HepG2 (cell line): ENCODE results near the gene MGAT5. TPM values are rescaled to one million over a fixed set of nuclear protein-coding genes. Genes with fewer than 3 reads are reported as not detected.

Experiments used
- ATAC-seq: fragments of 200-7000 bp; cut with Tn5 transposase; 3 replicates; pipeline ENCODE4 v1.9.1; 2020; ENCODE audit warnings: mild to moderate bottlenecking, moderate library complexity
- BruUV-seq: library from RNA; stranded (reverse); fragments of 400-500 nt; replicated peaks from 2 replicates; lab custom pipeline; 2021; lab: Mats Ljungman, UMichigan
- CTCF ChIA-PET: fragments of 300-600 bp; formaldehyde crosslinking; extraction: SDS; loops from one replicate; lab custom pipeline; 2021; ENCODE audit warnings: low total read pairs, inconsistent platforms, low intra/inter-chr PET ratio; lab: Yijun Ruan, JAX
- POLR2A ChIA-PET: fragments of 350-600 bp; sonication (Branson Sonifier 250); formaldehyde crosslinking; loops from one replicate; lab custom pipeline; 2020; ENCODE audit warnings: antibody characterized with exemption, inconsistent platforms; lab: Yijun Ruan, JAX
- DNase-seq: peaks from one replicate; pipeline ENCODE4 v3.0.0-alpha.2; 2015; ENCODE audit warnings: low spot score
- FAIRE-seq: peaks from 3 replicates; lab custom pipeline; 2011; peaks lifted over from hg19 to GRCh38; lab: Jason Lieb, UNC
- H2AFZ ChIP-seq: one replicate; pipeline ENCODE4 v1.6.1; 2011; ENCODE audit warnings: low read length, inconsistent platforms
- H3K27ac ChIP-seq: fragments of 300-600 bp; 3 replicates; pipeline ENCODE4 v1.8.0; 2011; ENCODE audit warnings: mixed run types, mild to moderate bottlenecking, mixed read lengths, low read length, inconsistent platforms; ENCODE audit not compliant: insufficient read depth; ENCODE audit errors: extremely low read length
- H3K27me3 ChIP-seq, 2 experiments: fragments of 200-600 bp in 1 of 2; 2 replicates in 1 of 2; 3 replicates in 1 of 2; pipeline versions ENCODE4 v1.6.0 to v1.8.0; 2011; ENCODE audit warnings: low read length in 2 of 2, mild to moderate bottlenecking in 2 of 2, moderate library complexity in 2 of 2, inconsistent platforms in 1 of 2; ENCODE audit not compliant: insufficient read depth in 2 of 2, control insufficient read depth in 1 of 2
- H3K36me3 ChIP-seq, 2 experiments: fragments of 200-600 bp in 1 of 2; replicated peaks in 1 of 2; 2 replicates in 1 of 2; 3 replicates in 1 of 2; pipeline versions ENCODE4 v1.5.1 to v1.8.0; 2011; ENCODE audit warnings: low read length in 2 of 2, inconsistent platforms in 1 of 2; ENCODE audit not compliant: insufficient read depth in 2 of 2, control insufficient read depth in 1 of 2
- H3K4me1 ChIP-seq: 2 replicates; pipeline ENCODE4 v1.5.1; 2012; ENCODE audit warnings: low read length, inconsistent platforms; ENCODE audit not compliant: insufficient read depth
- H3K4me2 ChIP-seq: 2 replicates; pipeline ENCODE4 v1.6.0; 2011; ENCODE audit warnings: low read depth, low read length, inconsistent platforms
- H3K4me3 ChIP-seq, 3 experiments: fragments of 200-600 bp in 1 of 3; sonication (generic), shearing (Covaris generic) in 1 of 3; replicated peaks in 1 of 3; 2 replicates each; pipeline ENCODE4 v1.5.1; 2011 to 2016; ENCODE audit warnings: low read length in 3 of 3, inconsistent platforms in 2 of 3, low read depth in 2 of 3, mild to moderate bottlenecking in 2 of 3, control low read depth in 1 of 3, mixed read lengths in 1 of 3; ENCODE audit not compliant: insufficient read depth in 1 of 3
- H3K79me2 ChIP-seq: one replicate; pipeline ENCODE4 v1.6.1; 2011; ENCODE audit warnings: low read length, inconsistent platforms; ENCODE audit not compliant: insufficient read depth
- H3K9ac ChIP-seq: 2 replicates; pipeline ENCODE4 v1.6.0; 2011; ENCODE audit warnings: mild to moderate bottlenecking, low read depth, low read length, inconsistent platforms; ENCODE audit not compliant: insufficient read depth
- H3K9me3 ChIP-seq: 2 replicates; pipeline ENCODE4 v1.5.1; 2012; ENCODE audit warnings: mild to moderate bottlenecking, low read length
- H4K20me1 ChIP-seq: 2 replicates; pipeline ENCODE4 v1.6.0; 2011; ENCODE audit warnings: inconsistent platforms, mild to moderate bottlenecking, low read length, moderate library complexity; ENCODE audit not compliant: insufficient read depth
- KAT2B ChIP-seq: fragments of 150-350 bp; IDR thresholded peaks from 2 replicates; pipeline ENCODE4 v1.6.1; 2014; ENCODE audit warnings: low read depth, low read length, borderline replicate concordance
- MEIS2 ChIP-seq: sonication (generic); formaldehyde crosslinking; IDR thresholded peaks from 2 replicates; pipeline ENCODE4 v1.9.0; 2021; ENCODE audit warnings: mild to moderate bottlenecking, missing genetic modification reagents
- ZFP90 ChIP-seq: sonication (generic); formaldehyde crosslinking; IDR thresholded peaks from 2 replicates; pipeline ENCODE4 v1.8.0; 2022; ENCODE audit warnings: missing genetic modification reagents, mild to moderate bottlenecking, inconsistent platforms, borderline replicate concordance
- ZNF10 ChIP-seq: sonication (generic); formaldehyde crosslinking; IDR thresholded peaks from 2 replicates; pipeline ENCODE4 v1.4.0; 2020; ENCODE audit warnings: mild to moderate bottlenecking, low read depth, missing genetic modification reagents, borderline replicate concordance
- ZNF235 ChIP-seq: sonication (generic); formaldehyde crosslinking; IDR thresholded peaks from 2 replicates; pipeline ENCODE4 v1.8.1; 2023; ENCODE audit warnings: mild to moderate bottlenecking, missing genetic modification reagents, borderline replicate concordance
- WGBS: methylation state at CpG from one replicate; pipeline ENCODE4 v1.1.6; 2017; ENCODE audit warnings: low lambda C conversion rate; 5-methylcytosine and 5-hydroxymethylcytosine counted together
- in situ Hi-C: cut with HindIII; loops from 2 replicates; pipeline ENCODE4 v1.10.0; 2017; ENCODE audit warnings: low pct_unique_long_range_greater_than_20kb; ENCODE audit not compliant: extremely low pct_ligation_motif_present
- intact Hi-C: fragments of 100-400 bp; cut with micrococcal nuclease; formaldehyde crosslinking; loops from one replicate; pipeline ENCODE4 v1.10.0; 2022; ENCODE audit not compliant: unreplicated experiment
- polyA plus RNA-seq, 8 experiments: library from polyadenylated mRNA; depleted of rRNA in 3 of 8; stranded (reverse) in 7 of 8; unstranded in 1 of 8; fragments of >200 nt; fragmentation: Illumina TruSeq in 4 of 8; extraction: Trizol in 4 of 8; gene quantifications; 2 replicates each; pipeline versions ENCODE4 v1.2.1 to v1.2.3, GENCODE V29; 2011 to 2016; ENCODE audit warnings: low read depth in 4 of 8, missing spikeins in 1 of 8, mixed read lengths in 1 of 8; ENCODE audit not compliant: insufficient read depth in 1 of 8
- total RNA-seq, 5 experiments: library from RNA; depleted of rRNA; stranded (reverse); fragments of >200 nt; fragmentation: Illumina TruSeq; extraction: Trizol; gene quantifications; 2 replicates each; pipeline ENCODE4 v1.2.3, GENCODE V29; 2016; ENCODE audit warnings: low read depth in 1 of 5
- TF ChIP-seq, protein P1 (sequence below), 2 experiments: sonication (generic) in 1 of 2; formaldehyde crosslinking in 1 of 2; IDR thresholded peaks; 2 replicates each; pipeline versions ENCODE4 v1.4.0 to v1.6.1; 2016 to 2020; ENCODE audit warnings: borderline replicate concordance in 1 of 2, low read depth in 1 of 2, mild to moderate bottlenecking in 1 of 2, missing genetic modification reagents in 1 of 2
- TF ChIP-seq, protein P2 (sequence below): sonication (generic); formaldehyde crosslinking; IDR thresholded peaks from 2 replicates; pipeline ENCODE4 v1.5.1; 2020; ENCODE audit warnings: missing genetic modification reagents, mild to moderate bottlenecking, borderline replicate concordance
- TF ChIP-seq, protein P3 (sequence below): sonication (generic); formaldehyde crosslinking; IDR thresholded peaks from 2 replicates; pipeline ENCODE4 v1.4.0; 2020; ENCODE audit warnings: missing genetic modification reagents

Gene MGAT5
- total and polyA plus RNA-seq, 2 of the 13 experiments (the other 11 are each of a cell fraction or from before 2014, with no cell fraction given): 33.1 to 60.2 TPM

DNA sequence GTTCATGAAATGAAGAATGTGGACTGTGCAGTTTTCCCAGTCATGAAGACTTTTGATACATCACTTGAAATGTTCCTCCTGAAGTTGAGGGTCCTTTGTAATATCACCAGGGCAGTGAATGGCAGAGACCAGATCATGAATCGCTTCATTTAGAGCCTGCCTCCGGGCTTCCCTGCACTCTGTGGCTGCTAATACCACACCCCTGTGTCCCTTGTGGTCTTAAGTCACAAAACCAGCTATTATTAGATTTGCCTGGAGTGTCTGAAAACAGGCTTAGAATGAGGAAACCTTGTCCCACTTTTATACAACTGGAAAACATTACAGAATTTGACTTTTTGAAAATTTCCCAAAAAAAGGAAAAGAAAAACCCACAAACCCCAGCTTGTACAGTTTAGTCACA, 147.9 kb downstream of the MGAT5 start:
- H3K9ac ChIP-seq: no peak overlapping the region
- H3K27me3 ChIP-seq: no peaks in the 10 kb centered on the region
- ChIA-PET CTCF (no interaction called here), POLR2A (interaction anchor here (1.0 to 3.2 kb wide), 2 partner anchors 8 to 10 kb away, joined by 3 to 14 read pairs; no protein-coding TSS in a partner anchor)
- no peak overlapping the region for H3K4me3 ChIP-seq
- WGBS: 92% methylated on average over 2 of the region's 2 CpGs
- peaks cover 25% of the 10 kb centered on the region for H3K4me1 ChIP-seq
- H3K27ac ChIP-seq: no peak overlapping the region
- in situ Hi-C loops: no loop called here
- H3K79me2 ChIP-seq: no peaks in the 10 kb centered on the region
- no peak overlapping the region for H3K4me2 ChIP-seq
- TF ChIP-seq, protein P1, sequence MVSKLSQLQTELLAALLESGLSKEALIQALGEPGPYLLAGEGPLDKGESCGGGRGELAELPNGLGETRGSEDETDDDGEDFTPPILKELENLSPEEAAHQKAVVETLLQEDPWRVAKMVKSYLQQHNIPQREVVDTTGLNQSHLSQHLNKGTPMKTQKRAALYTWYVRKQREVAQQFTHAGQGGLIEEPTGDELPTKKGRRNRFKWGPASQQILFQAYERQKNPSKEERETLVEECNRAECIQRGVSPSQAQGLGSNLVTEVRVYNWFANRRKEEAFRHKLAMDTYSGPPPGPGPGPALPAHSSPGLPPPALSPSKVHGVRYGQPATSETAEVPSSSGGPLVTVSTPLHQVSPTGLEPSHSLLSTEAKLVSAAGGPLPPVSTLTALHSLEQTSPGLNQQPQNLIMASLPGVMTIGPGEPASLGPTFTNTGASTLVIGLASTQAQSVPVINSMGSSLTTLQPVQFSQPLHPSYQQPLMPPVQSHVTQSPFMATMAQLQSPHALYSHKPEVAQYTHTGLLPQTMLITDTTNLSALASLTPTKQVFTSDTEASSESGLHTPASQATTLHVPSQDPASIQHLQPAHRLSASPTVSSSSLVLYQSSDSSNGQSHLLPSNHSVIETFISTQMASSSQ (IDR thresholded peaks at IDR 0.05; ENCODE audit: low read depth): no peak
- TF ChIP-seq, protein P1 (CRISPR knock-in tag; IDR thresholded peaks at IDR 0.05; ENCODE audit: borderline replicate concordance): no peak
- TF ChIP-seq KAT2B: no peak
- TF ChIP-seq, protein P2, sequence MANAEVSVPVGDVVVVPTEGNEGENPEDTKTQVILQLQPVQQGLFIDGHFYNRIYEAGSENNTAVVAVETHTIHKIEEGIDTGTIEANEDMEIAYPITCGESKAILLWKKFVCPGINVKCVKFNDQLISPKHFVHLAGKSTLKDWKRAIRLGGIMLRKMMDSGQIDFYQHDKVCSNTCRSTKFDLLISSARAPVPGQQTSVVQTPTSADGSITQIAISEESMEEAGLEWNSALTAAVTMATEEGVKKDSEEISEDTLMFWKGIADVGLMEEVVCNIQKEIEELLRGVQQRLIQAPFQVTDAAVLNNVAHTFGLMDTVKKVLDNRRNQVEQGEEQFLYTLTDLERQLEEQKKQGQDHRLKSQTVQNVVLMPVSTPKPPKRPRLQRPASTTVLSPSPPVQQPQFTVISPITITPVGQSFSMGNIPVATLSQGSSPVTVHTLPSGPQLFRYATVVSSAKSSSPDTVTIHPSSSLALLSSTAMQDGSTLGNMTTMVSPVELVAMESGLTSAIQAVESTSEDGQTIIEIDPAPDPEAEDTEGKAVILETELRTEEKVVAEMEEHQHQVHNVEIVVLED: no peak
- TF ChIP-seq ZFP90: no peak
- TF ChIP-seq ZNF10 (CRISPR knock-in tag): no peak
- TF ChIP-seq, protein P3, sequence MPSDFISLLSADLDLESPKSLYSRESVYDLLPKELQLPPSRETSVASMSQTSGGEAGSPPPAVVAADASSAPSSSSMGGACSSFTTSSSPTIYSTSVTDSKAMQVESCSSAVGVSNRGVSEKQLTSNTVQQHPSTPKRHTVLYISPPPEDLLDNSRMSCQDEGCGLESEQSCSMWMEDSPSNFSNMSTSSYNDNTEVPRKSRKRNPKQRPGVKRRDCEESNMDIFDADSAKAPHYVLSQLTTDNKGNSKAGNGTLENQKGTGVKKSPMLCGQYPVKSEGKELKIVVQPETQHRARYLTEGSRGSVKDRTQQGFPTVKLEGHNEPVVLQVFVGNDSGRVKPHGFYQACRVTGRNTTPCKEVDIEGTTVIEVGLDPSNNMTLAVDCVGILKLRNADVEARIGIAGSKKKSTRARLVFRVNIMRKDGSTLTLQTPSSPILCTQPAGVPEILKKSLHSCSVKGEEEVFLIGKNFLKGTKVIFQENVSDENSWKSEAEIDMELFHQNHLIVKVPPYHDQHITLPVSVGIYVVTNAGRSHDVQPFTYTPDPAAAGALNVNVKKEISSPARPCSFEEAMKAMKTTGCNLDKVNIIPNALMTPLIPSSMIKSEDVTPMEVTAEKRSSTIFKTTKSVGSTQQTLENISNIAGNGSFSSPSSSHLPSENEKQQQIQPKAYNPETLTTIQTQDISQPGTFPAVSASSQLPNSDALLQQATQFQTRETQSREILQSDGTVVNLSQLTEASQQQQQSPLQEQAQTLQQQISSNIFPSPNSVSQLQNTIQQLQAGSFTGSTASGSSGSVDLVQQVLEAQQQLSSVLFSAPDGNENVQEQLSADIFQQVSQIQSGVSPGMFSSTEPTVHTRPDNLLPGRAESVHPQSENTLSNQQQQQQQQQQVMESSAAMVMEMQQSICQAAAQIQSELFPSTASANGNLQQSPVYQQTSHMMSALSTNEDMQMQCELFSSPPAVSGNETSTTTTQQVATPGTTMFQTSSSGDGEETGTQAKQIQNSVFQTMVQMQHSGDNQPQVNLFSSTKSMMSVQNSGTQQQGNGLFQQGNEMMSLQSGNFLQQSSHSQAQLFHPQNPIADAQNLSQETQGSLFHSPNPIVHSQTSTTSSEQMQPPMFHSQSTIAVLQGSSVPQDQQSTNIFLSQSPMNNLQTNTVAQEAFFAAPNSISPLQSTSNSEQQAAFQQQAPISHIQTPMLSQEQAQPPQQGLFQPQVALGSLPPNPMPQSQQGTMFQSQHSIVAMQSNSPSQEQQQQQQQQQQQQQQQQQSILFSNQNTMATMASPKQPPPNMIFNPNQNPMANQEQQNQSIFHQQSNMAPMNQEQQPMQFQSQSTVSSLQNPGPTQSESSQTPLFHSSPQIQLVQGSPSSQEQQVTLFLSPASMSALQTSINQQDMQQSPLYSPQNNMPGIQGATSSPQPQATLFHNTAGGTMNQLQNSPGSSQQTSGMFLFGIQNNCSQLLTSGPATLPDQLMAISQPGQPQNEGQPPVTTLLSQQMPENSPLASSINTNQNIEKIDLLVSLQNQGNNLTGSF (CRISPR knock-in tag): no peak
- TF ChIP-seq MEIS2 (CRISPR knock-in tag): no peak
- TF ChIP-seq ZNF235 (CRISPR knock-in tag): no peak
- TF ChIP-seq, all 625 proteins: peak for 0
- peaks cover 8 to 42% of the 10 kb centered on the region in 2 experiments for H3K36me3 ChIP-seq
- BruUV-seq: no TSS peak
- FAIRE-seq (no peak), ATAC-seq (no peak), DNase-seq (no peak)
- H4K20me1 ChIP-seq: no peaks in the 10 kb centered on the region
- no peak overlapping the region for H2AFZ ChIP-seq
- no peaks in the 10 kb centered on the region for H3K9me3 ChIP-seq
- intact Hi-C loops: no loop called here
